HG02970 (cell line): ENCODE data around the gene ACSF3.
A peak's percentile ranks its signal among the peaks of the same experiment; 100 is the strongest.

Source experiments
- ATAC-seq: cut with Tn5 transposase; IDR thresholded peaks from one replicate; pipeline ENCODE4 v1.9.1; 2021; ENCODE audit warnings: mild to moderate bottlenecking, moderate library complexity, moderate number of reproducible peaks; ENCODE audit not compliant: unreplicated experiment, low FRiP score

Gene ACSF3

GRCh38 chr16:89104930-89105571, 11.4 kb downstream of the ACSF3 start:
- no peak for ATAC-seq

GRCh38 chr16:89105599-89106151, 12.0 kb downstream of the ACSF3 start:
- ATAC-seq: no peak

- ATAC-seq: no peak
Measured at GRCh38 chr16:89106533-89107202, 13.0 kb downstream of the ACSF3 start.

- ATAC-seq: no peak
Measured at GRCh38 chr16:89107203-89107582, 13.5 kb downstream of the ACSF3 start.

GRCh38 chr16:89108416-89108815, 14.8 kb downstream of the ACSF3 start:
- ATAC-seq: no peak

- ATAC-seq: no peak
Measured at GRCh38 chr16:89110641-89111040, 17.0 kb downstream of the ACSF3 start.

- ATAC-seq: no peak
Measured at GRCh38 chr16:89111263-89111662, 17.6 kb downstream of the ACSF3 start.

GRCh38 chr16:89112377-89113151, 18.9 kb downstream of the ACSF3 start:
- ATAC-seq: no peak

- no peak for ATAC-seq
Measured at GRCh38 chr16:89113152-89113547, 19.5 kb downstream of the ACSF3 start.

- no peak for ATAC-seq
Measured at GRCh38 chr16:89113661-89114060, 20.0 kb downstream of the ACSF3 start.

- ATAC-seq: no peak
Measured at GRCh38 chr16:89114159-89114981, 20.7 kb downstream of the ACSF3 start.

- peak; percentile 75 for ATAC-seq
Measured at GRCh38 chr16:89115216-89115861, 21.7 kb downstream of the ACSF3 start.

GRCh38 chr16:89116341-89117226, 22.9 kb downstream of the ACSF3 start:
- no peak for ATAC-seq

- no peak for ATAC-seq
Measured at GRCh38 chr16:89117227-89117974, 23.7 kb downstream of the ACSF3 start.

GRCh38 chr16:89117975-89118289, 24.3 kb downstream of the ACSF3 start:
- ATAC-seq: no peak

GRCh38 chr16:89118361-89119165, 24.9 kb downstream of the ACSF3 start:
- ATAC-seq: no peak

- ATAC-seq: no peak
Measured at GRCh38 chr16:89119166-89119621, 25.5 kb downstream of the ACSF3 start.
